Body of pancreas (tissue), 4 donors: ENCODE results near the gene DMRT3. TPM values are rescaled to one million over a fixed set of nuclear protein-coding genes. Genes with fewer than 3 reads are reported as not detected.

ENCODE experiments used
- ATAC-seq: fragments of 150-250 bp; one replicate; pipeline ENCODE4 v1.9.1; 2016
- DNase-seq, 4 donors: peaks; one replicate each; pipeline ENCODE4 v3.0.0-alpha.2; 2019
- H3K27ac ChIP-seq, 4 donors: fragments of 200-600 bp; sonication (generic); 1 replicate in 3 of 4; 2 replicates in 1 of 4; pipeline versions ENCODE4 v1.5.1 to v1.6.1; 2016 to 2019; ENCODE audit warnings: mild to moderate bottlenecking in 1 of 4, mixed read lengths in 1 of 4, moderate library complexity in 1 of 4
- H3K27me3 ChIP-seq, 2 donors: fragments of 200-600 bp; sonication (generic); one replicate each; pipeline ENCODE4 v1.6.0; 2016; ENCODE audit warnings: mild to moderate bottlenecking in 1 of 2
- H3K36me3 ChIP-seq, 2 donors: fragments of 200-600 bp; sonication (generic); replicated peaks in 1 of 2; 2 replicates each; pipeline ENCODE4 v1.5.1; 2016; ENCODE audit warnings: low read depth in 2 of 2; ENCODE audit not compliant: insufficient read depth in 1 of 2
- H3K4me1 ChIP-seq: fragments of 200-600 bp; sonication (generic); one replicate; pipeline ENCODE4 v1.6.0; 2016
- H3K4me3 ChIP-seq, 2 donors: fragments of 200-600 bp; sonication (generic); 1 replicate in 1 of 2; 2 replicates in 1 of 2; pipeline ENCODE4 v1.5.1; 2016 to 2019
- H3K9me3 ChIP-seq, 3 donors: fragments of 200-600 bp; sonication (generic); 1 replicate in 2 of 3; 2 replicates in 1 of 3; pipeline ENCODE4 v1.5.1; 2016
- CTCF ChIP-seq, 7 experiments: fragments of 450-650 bp in 4 of 7; fragments of 200-600 bp in 3 of 7; sonication (generic) in 3 of 7; IDR thresholded peaks; one replicate each; pipeline ENCODE4 v1.5.1; 2016 to 2019; ENCODE audit warnings: antibody characterized with exemption in 7 of 7
- POLR2A ChIP-seq, 3 donors: fragments of 450-650 bp; IDR thresholded peaks; one replicate each; pipeline ENCODE4 v1.6.1; 2016; ENCODE audit warnings: antibody characterized with exemption in 3 of 3, mild to moderate bottlenecking in 2 of 3
- WGBS, 2 donors: methylation state at CpG; one replicate each; pipeline ENCODE4 v1.1.5; 2017; 5-methylcytosine and 5-hydroxymethylcytosine counted together
- intact Hi-C: fragments of 100-400 bp; cut with DNase I; formaldehyde crosslinking; loops from one replicate; pipeline ENCODE4 v1.15.1; 2023
- total RNA-seq, 2 donors: library from RNA; depleted of rRNA; stranded (reverse); fragments of >200 nt; gene quantifications; one replicate each; pipeline ENCODE4 v1.1.0, GENCODE V29; 2016

The DMRT3 gene
- total RNA-seq, 2 donors from 2014 or later = not detected

GRCh38 chr9:1007312-1007711, 30.9 kb downstream of the DMRT3 start:
- Histone ChIP-seq H3K27ac (no peak overlapping the region), H3K4me3 (no peak overlapping the region), H3K36me3 (no peaks in the 10 kb centered on the region), H3K27me3 (peaks cover 0 to 5% of the 10 kb centered on the region in 2 donors), H3K4me1 (no peaks in the 10 kb centered on the region), H3K9me3 (no peaks in the 10 kb centered on the region)
- intact Hi-C loops = no loop called here
- TF ChIP-seq CTCF (IDR thresholded peaks at IDR 0.05) (no peak), POLR2A (IDR thresholded peaks at IDR 0.05) (no peak)
- DNase-seq = no peak
- 75 to 81% methylated on average over 3 of the region's 3 CpGs for WGBS, 2 donors
- ATAC-seq = no peak

GRCh38 chr9:1008216-1008615, 31.8 kb downstream of the DMRT3 start:
- H3K27ac ChIP-seq = no peak overlapping the region
- TF ChIP-seq POLR2A (IDR thresholded peaks at IDR 0.05) (no peak), CTCF (IDR thresholded peaks at IDR 0.05) (no peak)
- intact Hi-C loops = no loop called here
- H3K36me3 ChIP-seq = no peaks in the 10 kb centered on the region
- H3K4me1 ChIP-seq = no peaks in the 10 kb centered on the region
- DNase-seq = no peak
- no peaks in the 10 kb centered on the region for H3K9me3 ChIP-seq
- no peak for ATAC-seq
- H3K27me3 ChIP-seq = peaks cover 0 to 5% of the 10 kb centered on the region in 2 donors
- H3K4me3 ChIP-seq = no peak overlapping the region
- WGBS, 2 donors = 68 to 79% methylated on average over 3 of the region's 3 CpGs

- Histone ChIP-seq H3K27me3 (no peaks in the 10 kb centered on the region), H3K36me3 (no peaks in the 10 kb centered on the region), H3K27ac (no peak overlapping the region), H3K4me3 (no peak overlapping the region), H3K4me1 (no peaks in the 10 kb centered on the region), H3K9me3 (no peaks in the 10 kb centered on the region)
- ATAC-seq = peak; percentile 97
- TF ChIP-seq CTCF (IDR thresholded peaks at IDR 0.05) (peak; percentile 94 to 100 (median 97)), POLR2A (IDR thresholded peaks at IDR 0.05) (no peak)
- intact Hi-C loops = no loop called here
- WGBS, 2 donors = 6 to 7% methylated on average over 14 of the region's 14 CpGs
- DNase-seq = peak; percentile 83 to 91 (median 88)
Observed at GRCh38 chr9:1009101-1009707, 32.7 kb downstream of the DMRT3 start.

- no peak for ATAC-seq
- 61 to 67% methylated on average over 5 of the region's 5 CpGs for WGBS, 2 donors
- Histone ChIP-seq H3K27ac (no peak overlapping the region), H3K9me3 (no peaks in the 10 kb centered on the region), H3K4me1 (no peaks in the 10 kb centered on the region), H3K36me3 (no peaks in the 10 kb centered on the region), H3K4me3 (no peak overlapping the region), H3K27me3 (no peaks in the 10 kb centered on the region)
- no peak for DNase-seq
- intact Hi-C loops = loop anchor here (5.0 kb wide), 1 partner anchor 121 kb away; no protein-coding TSS in a partner anchor
- TF ChIP-seq CTCF (IDR thresholded peaks at IDR 0.05) = no peak
- TF ChIP-seq POLR2A (IDR thresholded peaks at IDR 0.05) = no peak
Observed at GRCh38 chr9:1013021-1013420, 36.6 kb downstream of the DMRT3 start.

GRCh38 chr9:1014225-1014624, 37.8 kb downstream of the DMRT3 start:
- TF ChIP-seq CTCF (IDR thresholded peaks at IDR 0.05) (no peak), POLR2A (IDR thresholded peaks at IDR 0.05) (no peak)
- H3K27ac ChIP-seq = no peak overlapping the region
- H3K4me3 ChIP-seq = no peak overlapping the region
- no peaks in the 10 kb centered on the region for H3K9me3 ChIP-seq
- 69 to 80% methylated on average over 4 of the region's 4 CpGs for WGBS, 2 donors
- DNase-seq (no peak), ATAC-seq (no peak)
- no peaks in the 10 kb centered on the region for H3K27me3 ChIP-seq
- no peaks in the 10 kb centered on the region for H3K36me3 ChIP-seq
- no peaks in the 10 kb centered on the region for H3K4me1 ChIP-seq
- intact Hi-C loops = loop anchor here (5.0 kb wide), 1 partner anchor 122 kb away; no protein-coding TSS in a partner anchor
